ENCODE data around the gene CALCOCO1.

The CALCOCO1 gene

DNA sequence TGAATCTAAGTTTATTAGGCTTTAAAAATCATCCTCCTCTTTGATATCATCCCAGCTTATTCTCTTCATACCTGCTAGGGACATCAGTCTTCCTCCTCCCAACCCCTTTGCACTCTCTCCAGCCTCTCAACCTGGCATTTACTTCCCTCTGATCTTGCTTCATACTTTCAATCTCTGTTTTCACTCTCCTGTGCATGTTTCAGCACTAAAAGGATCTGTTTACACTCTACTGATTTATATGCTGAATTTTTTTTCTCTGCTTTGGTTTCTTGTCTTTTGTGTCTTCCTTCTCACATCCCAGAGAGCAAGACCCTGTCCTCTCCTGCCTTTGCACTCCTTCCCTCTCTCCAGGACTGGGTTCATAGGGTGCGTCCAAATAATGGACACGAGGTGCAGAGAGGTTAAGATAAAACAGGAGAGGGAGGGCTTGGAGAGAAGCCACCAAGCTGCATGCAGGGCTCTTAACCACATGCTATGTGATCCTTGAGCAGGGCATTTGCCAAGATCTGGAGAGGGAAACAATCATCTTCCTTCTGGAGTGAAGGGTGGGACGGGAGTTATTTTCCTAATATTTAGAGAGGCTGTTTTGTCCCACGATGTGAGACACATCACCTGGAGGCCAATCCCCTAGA is 27.5 kb upstream of the CALCOCO1 start:
- no peak overlapping the region for H3K4me3 ChIP-seq (replicated peaks; ENCODE audit: insufficient read depth, low read length)
- no peak for DNase-seq (ENCODE audit: low read depth in 1 of 2, low spot score in 1 of 2)
- TF ChIP-seq, protein P1, sequence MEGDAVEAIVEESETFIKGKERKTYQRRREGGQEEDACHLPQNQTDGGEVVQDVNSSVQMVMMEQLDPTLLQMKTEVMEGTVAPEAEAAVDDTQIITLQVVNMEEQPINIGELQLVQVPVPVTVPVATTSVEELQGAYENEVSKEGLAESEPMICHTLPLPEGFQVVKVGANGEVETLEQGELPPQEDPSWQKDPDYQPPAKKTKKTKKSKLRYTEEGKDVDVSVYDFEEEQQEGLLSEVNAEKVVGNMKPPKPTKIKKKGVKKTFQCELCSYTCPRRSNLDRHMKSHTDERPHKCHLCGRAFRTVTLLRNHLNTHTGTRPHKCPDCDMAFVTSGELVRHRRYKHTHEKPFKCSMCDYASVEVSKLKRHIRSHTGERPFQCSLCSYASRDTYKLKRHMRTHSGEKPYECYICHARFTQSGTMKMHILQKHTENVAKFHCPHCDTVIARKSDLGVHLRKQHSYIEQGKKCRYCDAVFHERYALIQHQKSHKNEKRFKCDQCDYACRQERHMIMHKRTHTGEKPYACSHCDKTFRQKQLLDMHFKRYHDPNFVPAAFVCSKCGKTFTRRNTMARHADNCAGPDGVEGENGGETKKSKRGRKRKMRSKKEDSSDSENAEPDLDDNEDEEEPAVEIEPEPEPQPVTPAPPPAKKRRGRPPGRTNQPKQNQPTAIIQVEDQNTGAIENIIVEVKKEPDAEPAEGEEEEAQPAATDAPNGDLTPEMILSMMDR (IDR thresholded peaks at IDR 0.05; ENCODE audit: insufficient read depth, low read length), result no peak
- TF ChIP-seq GABPA (IDR thresholded peaks at IDR 0.05; ENCODE audit: low read depth) (no peak), POLR2AphosphoS5 (IDR thresholded peaks at IDR 0.05; ENCODE audit: low read depth) (no peak), SPI1 (IDR thresholded peaks at IDR 0.05; ENCODE audit: borderline replicate concordance, low read depth) (no peak)
- TF ChIP-seq, protein P2, sequence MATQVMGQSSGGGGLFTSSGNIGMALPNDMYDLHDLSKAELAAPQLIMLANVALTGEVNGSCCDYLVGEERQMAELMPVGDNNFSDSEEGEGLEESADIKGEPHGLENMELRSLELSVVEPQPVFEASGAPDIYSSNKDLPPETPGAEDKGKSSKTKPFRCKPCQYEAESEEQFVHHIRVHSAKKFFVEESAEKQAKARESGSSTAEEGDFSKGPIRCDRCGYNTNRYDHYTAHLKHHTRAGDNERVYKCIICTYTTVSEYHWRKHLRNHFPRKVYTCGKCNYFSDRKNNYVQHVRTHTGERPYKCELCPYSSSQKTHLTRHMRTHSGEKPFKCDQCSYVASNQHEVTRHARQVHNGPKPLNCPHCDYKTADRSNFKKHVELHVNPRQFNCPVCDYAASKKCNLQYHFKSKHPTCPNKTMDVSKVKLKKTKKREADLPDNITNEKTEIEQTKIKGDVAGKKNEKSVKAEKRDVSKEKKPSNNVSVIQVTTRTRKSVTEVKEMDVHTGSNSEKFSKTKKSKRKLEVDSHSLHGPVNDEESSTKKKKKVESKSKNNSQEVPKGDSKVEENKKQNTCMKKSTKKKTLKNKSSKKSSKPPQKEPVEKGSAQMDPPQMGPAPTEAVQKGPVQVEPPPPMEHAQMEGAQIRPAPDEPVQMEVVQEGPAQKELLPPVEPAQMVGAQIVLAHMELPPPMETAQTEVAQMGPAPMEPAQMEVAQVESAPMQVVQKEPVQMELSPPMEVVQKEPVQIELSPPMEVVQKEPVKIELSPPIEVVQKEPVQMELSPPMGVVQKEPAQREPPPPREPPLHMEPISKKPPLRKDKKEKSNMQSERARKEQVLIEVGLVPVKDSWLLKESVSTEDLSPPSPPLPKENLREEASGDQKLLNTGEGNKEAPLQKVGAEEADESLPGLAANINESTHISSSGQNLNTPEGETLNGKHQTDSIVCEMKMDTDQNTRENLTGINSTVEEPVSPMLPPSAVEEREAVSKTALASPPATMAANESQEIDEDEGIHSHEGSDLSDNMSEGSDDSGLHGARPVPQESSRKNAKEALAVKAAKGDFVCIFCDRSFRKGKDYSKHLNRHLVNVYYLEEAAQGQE (IDR thresholded peaks at IDR 0.05; ENCODE audit: insufficient replicate concordance, low read depth), result no peak
- no peak overlapping the region for H3K27ac ChIP-seq (replicated peaks)
- peaks cover 21% of the 10 kb centered on the region for H3K27me3 ChIP-seq (ENCODE audit: insufficient read depth, poor library complexity, severe bottlenecking)

DNA sequence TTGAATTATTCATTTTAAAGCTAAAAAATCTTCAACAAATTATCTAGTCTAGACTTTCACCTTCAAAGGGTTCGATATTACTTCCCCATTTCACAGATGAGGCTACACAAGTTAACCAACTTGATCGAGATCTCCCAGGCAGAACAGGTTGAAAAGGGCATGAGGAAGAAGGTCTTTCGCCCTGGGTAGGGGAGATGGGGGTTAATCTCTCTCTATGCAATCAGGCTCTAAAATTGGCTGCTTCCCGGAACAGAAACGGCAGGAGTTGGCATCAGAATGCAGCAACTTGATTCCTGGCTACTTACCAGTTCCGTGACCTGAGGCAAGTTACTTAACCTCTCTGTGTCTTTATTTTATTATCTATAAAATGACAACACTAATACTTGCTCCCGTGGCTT is 26.9 kb upstream of the CALCOCO1 start:
- TF ChIP-seq GABPA (IDR thresholded peaks at IDR 0.05; ENCODE audit: low read depth) (no peak), SPI1 (IDR thresholded peaks at IDR 0.05; ENCODE audit: borderline replicate concordance, low read depth) (no peak), POLR2AphosphoS5 (IDR thresholded peaks at IDR 0.05; ENCODE audit: low read depth) (no peak)
- TF ChIP-seq, protein P1 (IDR thresholded peaks at IDR 0.05; ENCODE audit: insufficient read depth, low read length), result no peak
- TF ChIP-seq, protein P2 (IDR thresholded peaks at IDR 0.05; ENCODE audit: insufficient replicate concordance, low read depth), result no peak
- no peak overlapping the region for H3K4me3 ChIP-seq (replicated peaks; ENCODE audit: insufficient read depth, low read length)
- peaks cover 20% of the 10 kb centered on the region for H3K27me3 ChIP-seq (ENCODE audit: insufficient read depth, poor library complexity, severe bottlenecking)
- DNase-seq (ENCODE audit: low read depth in 1 of 2, low spot score in 1 of 2), result no peak
- H3K27ac ChIP-seq (replicated peaks), result no peak overlapping the region

DNA sequence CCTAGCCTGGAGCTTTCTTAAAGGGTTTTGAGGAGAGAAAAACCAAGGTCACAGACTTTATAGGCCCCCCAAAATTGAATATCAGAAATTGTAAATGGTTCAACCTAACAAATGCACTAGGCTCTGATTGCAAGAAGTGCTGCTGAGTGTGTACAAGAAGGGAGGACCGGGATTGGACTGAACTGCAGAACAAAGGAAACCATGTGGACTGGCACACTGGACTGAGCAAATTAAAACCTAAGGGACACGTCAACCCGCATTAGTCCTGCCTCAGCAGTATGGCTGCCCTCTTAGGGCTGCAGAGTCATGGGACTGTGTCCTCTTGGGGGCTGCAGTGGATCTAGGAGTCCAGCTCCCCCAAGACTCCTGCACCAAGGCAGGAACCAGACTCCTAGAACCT is 25.4 kb upstream of the CALCOCO1 start:
- Histone ChIP-seq H3K27me3 (ENCODE audit: insufficient read depth, poor library complexity, severe bottlenecking) (peaks cover 27% of the 10 kb centered on the region), H3K27ac (replicated peaks) (no peak overlapping the region), H3K4me3 (replicated peaks; ENCODE audit: insufficient read depth, low read length) (no peak overlapping the region)
- no peak for DNase-seq (ENCODE audit: low read depth in 1 of 2, low spot score in 1 of 2)
- TF ChIP-seq POLR2AphosphoS5 (IDR thresholded peaks at IDR 0.05; ENCODE audit: low read depth) (no peak), GABPA (IDR thresholded peaks at IDR 0.05; ENCODE audit: low read depth) (no peak)
- TF ChIP-seq, protein P2 (IDR thresholded peaks at IDR 0.05; ENCODE audit: insufficient replicate concordance, low read depth), result no peak
